ENCODE results near the gene BYSL. TPM values are rescaled to one million over a fixed set of nuclear protein-coding genes. Genes with fewer than 3 reads are reported as not detected.

The BYSL gene
- total and polyA plus RNA-seq, 9 of the 15 experiments (the other 6 are each of a cell fraction or from before 2014, with no cell fraction given), result 22.2 to 92.3 (median 53.4) TPM

DNA sequence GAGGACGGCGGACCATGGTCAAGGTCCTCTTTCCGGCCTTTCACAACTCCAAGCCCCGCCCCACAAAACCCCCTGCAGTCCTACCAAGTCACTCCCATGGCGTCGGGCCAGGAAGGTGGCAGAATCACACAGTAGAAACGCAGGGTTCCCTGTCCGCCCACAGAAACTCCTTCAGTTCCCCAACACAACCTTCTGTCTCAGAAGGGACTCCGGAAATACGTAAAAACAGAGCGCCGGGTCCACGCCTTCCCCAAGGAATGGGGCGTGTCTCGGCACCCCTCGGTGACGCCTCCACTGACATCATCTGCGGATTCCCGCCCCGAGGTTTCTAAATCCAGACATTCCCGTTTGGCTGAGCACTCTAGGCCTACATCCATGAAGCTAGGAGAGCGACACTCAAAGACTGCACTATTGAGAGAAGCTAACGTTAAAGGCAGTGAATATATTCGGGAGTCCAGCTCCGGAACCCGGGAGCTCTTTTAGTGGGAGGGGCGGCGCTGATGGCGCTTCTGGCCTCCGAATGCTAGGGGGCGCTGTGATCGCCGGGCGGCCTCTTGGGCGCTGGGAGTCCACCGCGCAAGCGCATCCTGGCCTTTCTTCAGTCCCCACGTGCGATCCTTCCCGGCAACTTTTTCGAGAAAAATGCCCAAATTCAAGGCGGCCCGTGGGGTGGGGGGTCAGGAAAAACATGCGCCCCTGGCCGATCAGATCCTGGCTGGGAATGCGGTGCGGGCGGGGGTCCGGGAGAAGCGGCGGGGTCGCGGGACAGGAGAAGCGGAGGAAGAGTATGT is at the start of gene BYSL, which contains the start of gene MED20 (continued):
- TF ChIP-seq, protein P1, sequence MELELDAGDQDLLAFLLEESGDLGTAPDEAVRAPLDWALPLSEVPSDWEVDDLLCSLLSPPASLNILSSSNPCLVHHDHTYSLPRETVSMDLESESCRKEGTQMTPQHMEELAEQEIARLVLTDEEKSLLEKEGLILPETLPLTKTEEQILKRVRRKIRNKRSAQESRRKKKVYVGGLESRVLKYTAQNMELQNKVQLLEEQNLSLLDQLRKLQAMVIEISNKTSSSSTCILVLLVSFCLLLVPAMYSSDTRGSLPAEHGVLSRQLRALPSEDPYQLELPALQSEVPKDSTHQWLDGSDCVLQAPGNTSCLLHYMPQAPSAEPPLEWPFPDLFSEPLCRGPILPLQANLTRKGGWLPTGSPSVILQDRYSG (tag; conservative IDR thresholded peaks at IDR 0.05; ENCODE audit: low read depth), result no peak
- no peak for TF ChIP-seq BRF1 (IDR thresholded peaks at IDR 0.05; ENCODE audit: borderline replicate concordance, extremely low read depth, insufficient read length)
- TF ChIP-seq, protein P2, sequence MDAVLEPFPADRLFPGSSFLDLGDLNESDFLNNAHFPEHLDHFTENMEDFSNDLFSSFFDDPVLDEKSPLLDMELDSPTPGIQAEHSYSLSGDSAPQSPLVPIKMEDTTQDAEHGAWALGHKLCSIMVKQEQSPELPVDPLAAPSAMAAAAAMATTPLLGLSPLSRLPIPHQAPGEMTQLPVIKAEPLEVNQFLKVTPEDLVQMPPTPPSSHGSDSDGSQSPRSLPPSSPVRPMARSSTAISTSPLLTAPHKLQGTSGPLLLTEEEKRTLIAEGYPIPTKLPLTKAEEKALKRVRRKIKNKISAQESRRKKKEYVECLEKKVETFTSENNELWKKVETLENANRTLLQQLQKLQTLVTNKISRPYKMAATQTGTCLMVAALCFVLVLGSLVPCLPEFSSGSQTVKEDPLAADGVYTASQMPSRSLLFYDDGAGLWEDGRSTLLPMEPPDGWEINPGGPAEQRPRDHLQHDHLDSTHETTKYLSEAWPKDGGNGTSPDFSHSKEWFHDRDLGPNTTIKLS (IDR thresholded peaks at IDR 0.05; ENCODE audit: borderline replicate concordance, low read depth), result peak; percentile 93
- TF ChIP-seq FOXJ2 (tag; IDR thresholded peaks at IDR 0.05), result 0 out of 2 replicates have a peak, but pooled peaks have one; percentile 45
- TF ChIP-seq SNRNP70 (optimal IDR thresholded peaks at IDR 0.05; ENCODE audit: low read depth, low read length), result no peak
- TF ChIP-seq CC2D1A (IDR thresholded peaks at IDR 0.05), result 0 out of 2 replicates have a peak, but pooled peaks have one; percentile 48
- TF ChIP-seq IFI16 (CRISPR knock-in tag; IDR thresholded peaks at IDR 0.05), result no peak
- TF ChIP-seq, protein P3, sequence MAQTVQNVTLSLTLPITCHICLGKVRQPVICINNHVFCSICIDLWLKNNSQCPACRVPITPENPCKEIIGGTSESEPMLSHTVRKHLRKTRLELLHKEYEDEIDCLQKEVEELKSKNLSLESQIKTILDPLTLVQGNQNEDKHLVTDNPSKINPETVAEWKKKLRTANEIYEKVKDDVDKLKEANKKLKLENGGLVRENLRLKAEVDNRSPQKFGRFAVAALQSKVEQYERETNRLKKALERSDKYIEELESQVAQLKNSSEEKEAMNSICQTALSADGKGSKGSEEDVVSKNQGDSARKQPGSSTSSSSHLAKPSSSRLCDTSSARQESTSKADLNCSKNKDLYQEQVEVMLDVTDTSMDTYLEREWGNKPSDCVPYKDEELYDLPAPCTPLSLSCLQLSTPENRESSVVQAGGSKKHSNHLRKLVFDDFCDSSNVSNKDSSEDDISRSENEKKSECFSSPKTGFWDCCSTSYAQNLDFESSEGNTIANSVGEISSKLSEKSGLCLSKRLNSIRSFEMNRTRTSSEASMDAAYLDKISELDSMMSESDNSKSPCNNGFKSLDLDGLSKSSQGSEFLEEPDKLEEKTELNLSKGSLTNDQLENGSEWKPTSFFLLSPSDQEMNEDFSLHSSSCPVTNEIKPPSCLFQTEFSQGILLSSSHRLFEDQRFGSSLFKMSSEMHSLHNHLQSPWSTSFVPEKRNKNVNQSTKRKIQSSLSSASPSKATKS (CRISPR knock-in tag; IDR thresholded peaks at IDR 0.05), result no peak
- TF ChIP-seq U2AF2 (optimal IDR thresholded peaks at IDR 0.05; ENCODE audit: low read depth, low read length), result no peak
- peak; percentile 17 for TF ChIP-seq NEUROD1 (IDR thresholded peaks at IDR 0.05; ENCODE audit: borderline replicate concordance, low read depth, low read length, partially characterized antibody)
- TF ChIP-seq ZNF174 (CRISPR knock-in tag; IDR thresholded peaks at IDR 0.05), result no peak
- no peak for TF ChIP-seq NR3C1 (CRISPR knock-in tag; IDR thresholded peaks at IDR 0.05)
- peak; percentile 53; the same call in 1 of the 2 replicates for TF ChIP-seq KLF1 (tag; IDR thresholded peaks at IDR 0.05)
- no peak for TF ChIP-seq ZKSCAN8 (CRISPR knock-in tag; IDR thresholded peaks at IDR 0.05)
- no peak for TF ChIP-seq XRCC3 (IDR thresholded peaks at IDR 0.05)
- TF ChIP-seq ZNF77 (CRISPR knock-in tag; IDR thresholded peaks at IDR 0.05), result no peak
- peak; percentile 86 for TF ChIP-seq TARDBP (IDR thresholded peaks at IDR 0.05)
- TF ChIP-seq EP400 (IDR thresholded peaks at IDR 0.05), result peak; percentile 99
- TF ChIP-seq CREM (IDR thresholded peaks at IDR 0.05; ENCODE audit: low read depth), result peak; percentile 99
- TF ChIP-seq, protein P4, sequence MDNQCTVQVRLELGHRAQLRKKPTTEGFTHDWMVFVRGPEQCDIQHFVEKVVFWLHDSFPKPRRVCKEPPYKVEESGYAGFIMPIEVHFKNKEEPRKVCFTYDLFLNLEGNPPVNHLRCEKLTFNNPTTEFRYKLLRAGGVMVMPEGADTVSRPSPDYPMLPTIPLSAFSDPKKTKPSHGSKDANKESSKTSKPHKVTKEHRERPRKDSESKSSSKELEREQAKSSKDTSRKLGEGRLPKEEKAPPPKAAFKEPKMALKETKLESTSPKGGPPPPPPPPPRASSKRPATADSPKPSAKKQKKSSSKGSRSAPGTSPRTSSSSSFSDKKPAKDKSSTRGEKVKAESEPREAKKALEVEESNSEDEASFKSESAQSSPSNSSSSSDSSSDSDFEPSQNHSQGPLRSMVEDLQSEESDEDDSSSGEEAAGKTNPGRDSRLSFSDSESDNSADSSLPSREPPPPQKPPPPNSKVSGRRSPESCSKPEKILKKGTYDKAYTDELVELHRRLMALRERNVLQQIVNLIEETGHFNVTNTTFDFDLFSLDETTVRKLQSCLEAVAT (IDR thresholded peaks at IDR 0.05), result peak in 1 of 2 experiments; percentile 17; a peak in 2 of 4 replicates
- 0 out of 2 replicates have a peak, but pooled peaks have one; percentile 54 for TF ChIP-seq MYNN (IDR thresholded peaks at IDR 0.05)
- no peak for TF ChIP-seq MYNN (CRISPR knock-in tag; IDR thresholded peaks at IDR 0.05)
- no peak for TF ChIP-seq ZFP1 (CRISPR knock-in tag; IDR thresholded peaks at IDR 0.05)
- TF ChIP-seq DNMT1 (IDR thresholded peaks at IDR 0.05), result no peak
